GM21619 (cell line): ENCODE results near the gene SLC6A3.

Experiments used
- ATAC-seq: cut with Tn5 transposase; IDR thresholded peaks from one replicate; pipeline ENCODE4 v1.9.1; 2021; ENCODE audit not compliant: unreplicated experiment

The SLC6A3 gene

GRCh38 chr5:1390861-1391600 lies 54.2 kb downstream of the SLC6A3 start:
- no peak for ATAC-seq

GRCh38 chr5:1390333-1390732 lies 54.9 kb downstream of the SLC6A3 start:
- ATAC-seq: no peak

- ATAC-seq: no peak
These were observed 56.8 kb downstream of the SLC6A3 start for GRCh38 chr5:1388383-1388967.

DNA sequence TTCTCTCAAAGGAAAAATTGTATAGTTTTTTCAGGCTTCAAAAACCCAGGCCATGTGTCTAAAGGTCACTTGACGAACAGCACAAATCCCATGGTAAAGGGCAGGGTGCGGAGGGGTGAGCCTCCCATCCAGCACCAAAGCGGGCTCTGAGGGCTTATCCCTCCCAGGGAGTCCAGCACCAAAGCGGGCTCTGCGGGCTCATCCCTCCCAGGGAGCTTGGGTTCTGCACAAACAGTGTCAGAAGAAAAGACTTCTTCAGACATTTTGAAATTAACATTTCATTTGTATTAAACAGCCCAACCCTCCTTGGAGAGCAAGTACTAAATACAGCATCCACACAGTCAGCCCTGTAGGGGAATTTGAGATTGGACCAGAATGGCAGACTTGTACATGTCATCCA lies 57.4 kb downstream of the SLC6A3 start:
- ATAC-seq: no peak

DNA sequence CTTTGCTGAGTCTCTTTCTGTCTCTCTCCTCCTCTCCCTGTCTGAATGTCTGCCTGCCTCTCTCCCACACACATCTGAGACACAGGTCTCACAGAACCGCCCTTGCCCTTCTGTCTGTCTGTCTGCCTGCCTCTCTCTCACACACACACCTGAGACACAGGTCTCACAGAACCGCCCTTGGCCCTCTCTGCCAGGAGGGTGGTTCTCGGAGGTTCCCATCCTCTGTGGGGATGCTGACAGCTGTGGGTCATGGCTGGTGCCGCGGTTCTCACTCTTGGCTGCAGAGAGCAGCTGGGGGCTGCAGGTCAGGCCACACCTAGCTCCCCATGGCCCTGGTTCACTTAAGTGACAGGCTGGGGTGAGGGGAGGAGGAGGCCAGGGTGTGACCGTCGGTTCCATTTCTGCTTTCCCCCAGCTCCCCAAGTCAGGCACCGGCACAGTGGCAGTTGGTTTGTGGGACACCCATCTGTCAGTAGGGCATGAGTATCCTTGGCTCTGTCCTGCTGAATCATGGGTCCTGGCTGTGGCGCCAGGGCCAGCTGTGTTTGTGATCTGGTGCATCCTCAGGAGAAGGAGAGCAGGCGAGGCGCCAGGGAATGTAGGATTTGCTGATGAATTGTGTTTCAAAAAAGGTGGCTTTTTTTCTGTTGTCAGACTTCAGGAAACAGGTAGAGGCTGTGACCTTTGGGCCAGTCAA lies 58.0 kb downstream of the SLC6A3 start:
- no peak for ATAC-seq

- ATAC-seq: peak; percentile 42
These were observed 58.9 kb downstream of the SLC6A3 start for GRCh38 chr5:1386274-1386717.

- ATAC-seq: peak; percentile 93
These were observed 59.6 kb downstream of the SLC6A3 start for GRCh38 chr5:1385395-1386273.

DNA sequence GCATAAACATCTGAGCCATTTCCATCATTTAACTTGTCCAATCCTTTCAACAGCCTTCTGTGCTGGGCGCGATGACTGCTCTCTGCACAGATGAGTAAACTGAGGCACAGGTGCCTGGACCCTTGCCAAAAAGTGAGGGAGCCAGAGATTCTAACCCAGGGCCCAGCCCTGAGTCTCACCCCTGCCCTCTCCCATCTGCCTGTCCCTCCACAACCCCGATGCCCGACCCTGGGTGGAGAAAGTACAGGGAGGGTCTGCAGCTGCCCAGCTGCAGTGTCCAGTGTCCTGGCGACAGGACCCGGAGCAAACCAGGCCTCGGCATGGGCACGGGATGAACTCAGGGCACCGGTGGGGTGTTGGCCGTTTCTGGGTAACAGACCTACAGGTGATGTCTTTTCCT lies 60.7 kb downstream of the SLC6A3 start:
- ATAC-seq: no peak

DNA sequence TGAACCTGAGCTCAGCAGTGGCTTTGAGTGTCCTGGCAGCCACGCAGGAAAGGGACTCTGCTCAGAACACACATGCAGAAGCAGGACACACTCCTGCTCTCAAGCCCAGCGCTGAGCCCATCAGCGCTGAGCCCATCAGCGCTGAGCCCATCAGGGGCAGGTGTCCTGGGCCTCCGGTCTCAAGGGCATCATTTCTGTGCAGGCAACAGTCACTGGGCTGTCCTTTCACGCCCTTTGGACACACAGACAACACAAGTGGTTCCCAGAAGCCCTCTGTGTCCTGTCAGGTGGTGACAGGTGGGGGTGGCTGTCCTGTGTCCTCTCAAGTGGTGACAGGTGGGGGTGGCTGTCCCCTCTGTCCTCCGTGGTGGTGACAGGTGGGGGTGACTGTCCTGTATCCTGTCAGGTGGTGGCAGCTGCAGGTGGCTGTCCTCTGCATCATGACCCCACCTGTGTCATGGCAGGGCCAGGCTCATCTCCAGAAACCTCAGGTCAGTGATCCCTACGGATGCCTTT lies 61.3 kb downstream of the SLC6A3 start:
- no peak for ATAC-seq

DNA sequence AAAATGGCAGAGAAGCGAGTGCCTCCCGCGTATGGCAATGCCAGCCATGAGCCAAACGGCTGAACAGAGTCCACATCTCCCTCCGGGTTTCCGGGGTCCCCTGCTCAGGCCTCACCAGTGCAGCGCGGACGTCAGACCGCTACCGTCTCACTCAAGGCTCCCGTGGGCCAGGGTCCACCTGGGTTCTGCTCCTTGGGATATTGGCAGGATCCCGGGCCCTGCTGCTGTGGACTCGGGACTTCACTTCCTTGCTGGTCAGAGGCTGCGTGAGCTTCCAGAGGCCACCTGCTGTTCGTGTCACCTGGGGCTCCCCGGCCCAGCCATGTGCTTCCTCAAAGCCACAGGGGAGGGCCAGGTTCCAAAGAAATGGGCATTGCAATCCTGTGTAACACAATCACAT lies 61.9 kb downstream of the SLC6A3 start:
- no peak for ATAC-seq

GRCh38 chr5:1382248-1382700 lies 63.0 kb downstream of the SLC6A3 start:
- ATAC-seq: no peak

DNA sequence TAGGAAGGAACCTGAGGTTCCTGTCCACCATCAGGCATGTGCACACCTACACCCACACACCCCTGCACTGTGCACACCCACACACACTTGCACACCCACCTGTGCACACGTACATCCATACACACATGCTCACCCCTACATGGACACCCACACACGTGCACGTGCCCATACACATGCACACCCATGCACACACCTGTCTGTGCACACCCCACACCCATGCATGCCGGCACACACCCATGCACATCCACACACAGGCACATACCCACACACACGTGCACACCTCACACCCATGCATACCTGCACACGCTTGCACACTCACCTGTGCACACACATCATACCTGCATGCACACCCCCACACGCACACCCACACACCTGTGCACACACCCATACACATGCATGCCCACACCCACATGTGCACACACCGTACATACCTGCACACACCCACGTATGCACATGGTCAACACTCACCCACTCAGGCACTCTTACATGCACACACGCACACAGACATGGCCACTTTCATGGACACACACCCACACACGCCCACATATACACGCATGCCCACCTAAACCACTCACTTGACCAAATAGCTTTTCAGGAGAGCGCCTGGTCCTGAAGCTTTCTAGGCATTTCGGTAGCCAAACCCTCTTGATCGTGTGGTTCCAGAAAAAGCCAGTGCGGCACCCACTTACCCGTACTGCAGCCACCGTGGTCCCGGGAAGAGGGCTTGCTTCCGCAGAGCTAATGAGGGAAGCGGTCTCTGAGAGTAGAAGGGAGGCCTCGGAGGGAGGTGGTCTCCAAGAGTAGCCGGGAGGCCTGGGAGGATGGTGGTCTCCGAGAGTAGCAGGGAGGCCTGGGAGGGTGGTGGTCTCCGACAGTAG lies 63.6 kb downstream of the SLC6A3 start:
- ATAC-seq: no peak

DNA sequence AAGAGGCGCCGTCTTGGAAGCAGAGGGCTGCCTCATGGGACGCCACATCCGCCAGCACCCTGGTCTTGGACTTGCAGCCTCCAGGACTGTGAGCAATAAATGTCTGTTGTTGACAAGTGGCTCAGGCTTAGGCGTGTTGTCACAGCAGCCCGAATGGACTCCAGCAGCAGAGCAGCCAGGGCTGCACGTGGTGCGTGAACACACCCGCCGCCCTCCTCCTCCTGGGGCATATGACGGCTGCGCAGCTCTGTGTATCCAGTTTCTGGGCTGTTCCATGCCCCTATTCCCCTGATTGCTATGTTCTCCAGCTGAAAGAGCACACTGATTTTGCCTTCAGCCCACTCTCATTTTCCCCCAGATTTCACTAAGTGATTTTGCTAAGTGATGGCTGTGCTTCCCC lies 64.3 kb downstream of the SLC6A3 start:
- ATAC-seq: no peak

GRCh38 chr5:1380011-1380817 lies 65.0 kb downstream of the SLC6A3 start:
- ATAC-seq: peak; percentile 87

DNA sequence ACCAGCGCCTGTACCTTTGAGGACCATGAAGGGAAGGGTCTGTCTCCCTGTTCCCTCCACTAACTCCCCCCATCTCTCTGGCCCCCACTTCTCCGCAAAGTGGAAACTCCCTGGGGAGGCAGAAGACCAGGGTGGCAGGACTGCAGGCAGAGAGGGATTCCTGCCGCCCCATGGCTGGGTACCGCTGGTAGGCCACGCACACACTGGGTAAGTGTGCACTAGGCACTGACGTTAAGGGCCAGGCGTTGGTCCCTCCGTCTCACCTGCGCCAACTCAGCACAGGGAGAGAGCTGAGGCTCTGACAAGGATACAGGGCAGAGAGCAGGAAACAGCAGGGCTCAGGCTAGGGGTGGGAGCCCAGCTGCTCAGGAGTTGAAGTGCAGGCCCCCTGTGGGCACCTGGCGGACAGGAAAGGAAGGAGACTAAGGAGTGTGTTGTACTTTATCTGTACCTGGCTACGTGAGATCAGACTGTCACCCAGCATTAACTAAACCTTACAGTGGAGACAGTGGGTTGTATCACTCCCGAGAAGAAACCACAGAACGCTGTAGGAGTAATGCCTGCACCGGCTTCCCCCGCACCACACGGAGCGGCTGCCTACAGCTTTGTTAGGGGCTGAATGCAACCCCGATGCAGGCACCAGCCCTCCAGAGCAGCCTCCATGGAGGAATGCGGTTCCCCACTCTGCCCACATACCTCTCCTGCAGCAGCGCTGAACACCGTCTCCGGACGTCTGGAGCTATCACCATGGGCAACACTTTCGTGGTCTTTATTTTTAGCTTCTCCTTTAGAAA lies 66.2 kb downstream of the SLC6A3 start:
- no peak for ATAC-seq

GRCh38 chr5:1378096-1378495 lies 67.1 kb downstream of the SLC6A3 start:
- no peak for ATAC-seq

DNA sequence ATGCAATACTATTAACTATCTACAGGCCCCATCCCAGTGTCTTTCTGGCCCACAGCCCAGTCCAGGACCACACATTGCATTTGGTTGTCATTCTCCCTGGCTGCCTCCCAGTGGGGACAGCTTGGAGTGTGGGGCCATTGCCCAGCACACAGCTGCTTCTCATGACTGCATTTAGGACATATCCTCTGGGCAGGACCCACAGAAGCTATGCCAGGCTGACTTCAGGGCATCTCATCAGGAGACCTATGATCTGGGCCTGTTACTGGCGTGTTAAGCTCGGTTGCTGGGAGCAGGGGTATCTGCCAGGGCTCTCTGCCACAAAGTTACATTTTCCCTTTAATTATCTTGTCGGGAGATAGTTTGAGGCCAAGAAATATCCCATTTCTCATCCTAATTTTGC lies 68.3 kb downstream of the SLC6A3 start:
- no peak for ATAC-seq
